ENCODE results near the gene PHF21B. TPM values are rescaled to one million over a fixed set of nuclear protein-coding genes. Genes with fewer than 3 reads are reported as not detected.

Gene PHF21B
- total RNA-seq, 1 donor from 2014 or later, result 0.69 TPM

GRCh38 chr22:44974454-44974853 lies 35.4 kb downstream of the PHF21B start:
- H3K36me3 ChIP-seq, result no peaks in the 10 kb centered on the region
- no peak overlapping the region for H3K27ac ChIP-seq (replicated peaks)
- no peak overlapping the region for H3K4me3 ChIP-seq
- no peaks in the 10 kb centered on the region for H3K9me3 ChIP-seq (replicated peaks)
- peaks cover 69% of the 10 kb centered on the region for H3K27me3 ChIP-seq (ENCODE audit: low read depth)
- H3K4me1 ChIP-seq, result no peaks in the 10 kb centered on the region
- TF ChIP-seq CTCF (IDR thresholded peaks at IDR 0.05; ENCODE audit: borderline replicate concordance), result no peak
- intact Hi-C loops (cut with micrococcal nuclease), result no loop called here
- no peak for DNase-seq

- TF ChIP-seq CTCF (IDR thresholded peaks at IDR 0.05; ENCODE audit: borderline replicate concordance), result no peak
- no peaks in the 10 kb centered on the region for H3K36me3 ChIP-seq
- H3K9me3 ChIP-seq (replicated peaks), result no peaks in the 10 kb centered on the region
- H3K4me1 ChIP-seq, result no peaks in the 10 kb centered on the region
- intact Hi-C loops (cut with micrococcal nuclease), result no loop called here
- H3K27me3 ChIP-seq (ENCODE audit: low read depth), result peaks cover 69% of the 10 kb centered on the region
- DNase-seq, result no peak
- no peak overlapping the region for H3K4me3 ChIP-seq
- H3K27ac ChIP-seq (replicated peaks), result no peak overlapping the region
These were observed 36.0 kb downstream of the PHF21B start for GRCh38 chr22:44973829-44974228.

GRCh38 chr22:44972363-44973083 lies 37.3 kb downstream of the PHF21B start:
- no peaks in the 10 kb centered on the region for H3K36me3 ChIP-seq
- no peak for DNase-seq
- peaks cover 69% of the 10 kb centered on the region for H3K27me3 ChIP-seq (ENCODE audit: low read depth)
- no peaks in the 10 kb centered on the region for H3K4me1 ChIP-seq
- intact Hi-C loops (cut with micrococcal nuclease), result no loop called here
- TF ChIP-seq CTCF (IDR thresholded peaks at IDR 0.05; ENCODE audit: borderline replicate concordance), result no peak
- no peak overlapping the region for H3K27ac ChIP-seq (replicated peaks)
- H3K9me3 ChIP-seq (replicated peaks), result no peaks in the 10 kb centered on the region
- H3K4me3 ChIP-seq, result no peak overlapping the region

- Histone ChIP-seq H3K27ac (replicated peaks) (no peak overlapping the region), H3K27me3 (ENCODE audit: low read depth) (peaks cover 70% of the 10 kb centered on the region), H3K36me3 (no peaks in the 10 kb centered on the region), H3K4me1 (no peaks in the 10 kb centered on the region), H3K9me3 (replicated peaks) (no peaks in the 10 kb centered on the region), H3K4me3 (no peak overlapping the region)
- DNase-seq, result no peak
- TF ChIP-seq CTCF (IDR thresholded peaks at IDR 0.05; ENCODE audit: borderline replicate concordance), result no peak
- intact Hi-C loops (cut with micrococcal nuclease), result no loop called here
These were observed 38.0 kb downstream of the PHF21B start for GRCh38 chr22:44971651-44972362.

- H3K27ac ChIP-seq (replicated peaks), result no peak overlapping the region
- H3K27me3 ChIP-seq (ENCODE audit: low read depth), result peaks cover 78% of the 10 kb centered on the region
- no peaks in the 10 kb centered on the region for H3K9me3 ChIP-seq (replicated peaks)
- intact Hi-C loops (cut with micrococcal nuclease), result no loop called here
- DNase-seq, result no peak
- H3K4me3 ChIP-seq, result no peak overlapping the region
- no peak for TF ChIP-seq CTCF (IDR thresholded peaks at IDR 0.05; ENCODE audit: borderline replicate concordance)
- no peaks in the 10 kb centered on the region for H3K4me1 ChIP-seq
- no peaks in the 10 kb centered on the region for H3K36me3 ChIP-seq
These were observed 39.5 kb downstream of the PHF21B start for GRCh38 chr22:44970291-44970690.
